GM12873 (cell line): ENCODE data around the gene ERP44.

ENCODE experiments used
- CTCF ChIP-seq: IDR thresholded peaks from 2 replicates; pipeline ENCODE4 v1.5.1; 2012; ENCODE audit warnings: low read depth, mild to moderate bottlenecking, moderate library complexity, low read length, control low read depth; ENCODE audit not compliant: insufficient read depth; ENCODE audit errors: missing control alignments

ERP44 gene

DNA sequence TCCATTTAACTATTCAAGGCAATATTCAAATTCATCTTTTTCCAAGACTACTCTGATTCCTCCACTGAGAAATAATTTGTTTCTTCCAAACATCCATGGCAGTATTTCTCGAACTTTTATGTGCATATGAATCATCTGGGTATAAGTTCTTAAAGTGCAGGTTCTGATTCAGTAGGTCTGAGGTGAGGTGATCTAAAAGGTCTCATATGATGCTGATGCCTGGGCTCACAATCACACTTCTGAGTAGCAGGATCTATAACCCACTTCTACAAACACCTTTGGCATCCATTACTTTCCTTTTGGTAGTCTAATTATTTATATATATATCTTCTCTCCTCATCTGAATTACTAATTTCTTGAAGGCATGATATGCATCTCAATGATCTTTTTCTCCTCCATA lies 7.2 kb downstream of the ERP44 start:
- no peak for TF ChIP-seq CTCF

GRCh38 chr9:100090880-100091279 lies 7.9 kb downstream of the ERP44 start:
- no peak for TF ChIP-seq CTCF

- TF ChIP-seq CTCF = no peak
Measured at GRCh38 chr9:100088202-100088601, 10.6 kb downstream of the ERP44 start.

- TF ChIP-seq CTCF = no peak
Measured at GRCh38 chr9:100087218-100087617, 11.6 kb downstream of the ERP44 start.

GRCh38 chr9:100086097-100086635 lies 12.6 kb downstream of the ERP44 start:
- no peak for TF ChIP-seq CTCF

- no peak for TF ChIP-seq CTCF
Measured at GRCh38 chr9:100084734-100085133, 14.1 kb downstream of the ERP44 start.

DNA sequence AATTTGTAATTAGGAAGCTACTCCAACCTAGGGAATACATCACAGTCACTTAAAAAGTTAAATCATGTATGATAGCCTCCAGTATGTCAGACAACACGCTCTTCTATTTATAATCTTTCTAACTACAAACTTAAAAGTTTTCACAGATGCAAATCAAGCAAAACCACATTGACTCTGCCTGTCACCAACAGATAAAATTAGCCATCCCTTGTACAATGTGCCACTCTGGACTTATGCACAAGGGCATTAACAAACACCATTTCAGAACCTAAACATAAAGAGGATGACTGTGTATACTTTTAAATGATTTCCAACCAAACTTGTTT lies 14.7 kb downstream of the ERP44 start:
- no peak for TF ChIP-seq CTCF
